IPS-20b (cell line): Measurements from ENCODE around the gene TMEM45A.
"Not testable (repeated sequence)": the region's sequence is repeated elsewhere in the genome, so short reads cannot be mapped to it uniquely, and the experiment has no call there.

Experiments
- H3K27ac ChIP-seq: one replicate; pipeline ENCODE4 v1.5.1; 2013; ENCODE audit warnings: low read length
- H3K27me3 ChIP-seq: 2 replicates; pipeline ENCODE4 v1.6.1; 2013; ENCODE audit warnings: mild to moderate bottlenecking, low read length, inconsistent platforms; ENCODE audit not compliant: insufficient read depth
- H3K36me3 ChIP-seq: 2 replicates; pipeline ENCODE4 v1.6.1; 2013; ENCODE audit warnings: low read depth, mild to moderate bottlenecking, inconsistent platforms, low read length, moderate library complexity; ENCODE audit not compliant: insufficient read depth
- H3K4me1 ChIP-seq: 2 replicates; pipeline ENCODE4 v1.6.1; 2013; ENCODE audit warnings: mild to moderate bottlenecking, control low read depth, inconsistent platforms, low read length, moderate library complexity; ENCODE audit not compliant: insufficient read depth
- H3K4me3 ChIP-seq: 2 replicates; pipeline ENCODE4 v1.5.1; 2013; ENCODE audit warnings: mild to moderate bottlenecking, low read length, inconsistent platforms
- H3K9ac ChIP-seq: 2 replicates; pipeline ENCODE4 v1.6.1; 2013; ENCODE audit warnings: low read depth, mild to moderate bottlenecking, inconsistent platforms, low read length, moderate library complexity
- H3K9me3 ChIP-seq: 2 replicates; pipeline ENCODE4 v1.6.1; 2013; ENCODE audit warnings: mild to moderate bottlenecking, low read depth, low read length, inconsistent platforms; ENCODE audit not compliant: insufficient read depth

TMEM45A gene

DNA sequence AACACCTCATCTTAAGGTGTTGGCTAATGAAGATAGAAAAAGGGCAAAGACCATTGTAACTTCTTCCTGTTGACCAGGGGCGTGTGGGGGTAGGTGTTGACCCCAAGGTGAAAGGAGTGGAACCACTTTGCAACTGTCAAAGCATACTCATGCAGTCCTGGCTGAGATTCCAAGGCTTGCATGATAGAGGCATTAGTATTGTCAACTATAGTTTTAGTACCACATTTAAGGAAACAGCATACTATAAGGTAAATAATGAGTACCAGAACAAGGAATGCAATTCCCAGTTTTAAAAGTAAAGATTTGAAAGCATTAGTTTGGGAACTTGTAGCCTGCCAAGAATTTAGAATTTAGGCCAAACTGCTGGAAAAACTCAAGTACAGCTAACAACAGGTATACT, 89.2 kb downstream of the TMEM45A start:
- Histone ChIP-seq H3K4me3 (no peak overlapping the region), H3K9me3 (peaks cover 2% of the 10 kb centered on the region; the same call in 1 of the 2 replicates), H3K9ac (no peak overlapping the region), H3K27me3 (no peaks in the 10 kb centered on the region), H3K36me3 (no peaks in the 10 kb centered on the region), H3K4me1 (peaks cover 6% of the 10 kb centered on the region; the same call in 1 of the 2 replicates), H3K27ac (no peak overlapping the region)

DNA sequence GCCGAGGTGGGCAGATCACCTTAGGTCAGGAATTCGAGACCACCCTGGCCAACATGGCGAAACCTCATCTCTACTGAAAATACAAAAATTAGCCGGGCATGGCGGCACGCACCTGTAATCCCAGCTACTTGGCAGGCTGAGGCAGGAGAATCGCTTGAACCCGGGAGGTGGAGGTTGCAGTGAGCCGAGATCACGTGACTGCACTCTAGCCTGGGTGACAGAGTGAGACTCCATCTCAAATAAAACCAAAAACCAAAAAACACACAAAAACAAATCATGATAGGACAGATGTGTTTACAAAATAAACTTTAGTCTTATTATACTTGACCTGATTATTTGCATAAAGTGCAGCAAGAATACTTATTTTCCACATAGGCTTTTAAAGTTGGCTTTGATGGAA, 89.7 kb downstream of the TMEM45A start:
- not testable (repeated sequence) for H3K9me3 ChIP-seq, H3K9ac ChIP-seq, H3K36me3 ChIP-seq, H3K27ac ChIP-seq, H3K4me1 ChIP-seq, H3K4me3 ChIP-seq, H3K27me3 ChIP-seq

DNA sequence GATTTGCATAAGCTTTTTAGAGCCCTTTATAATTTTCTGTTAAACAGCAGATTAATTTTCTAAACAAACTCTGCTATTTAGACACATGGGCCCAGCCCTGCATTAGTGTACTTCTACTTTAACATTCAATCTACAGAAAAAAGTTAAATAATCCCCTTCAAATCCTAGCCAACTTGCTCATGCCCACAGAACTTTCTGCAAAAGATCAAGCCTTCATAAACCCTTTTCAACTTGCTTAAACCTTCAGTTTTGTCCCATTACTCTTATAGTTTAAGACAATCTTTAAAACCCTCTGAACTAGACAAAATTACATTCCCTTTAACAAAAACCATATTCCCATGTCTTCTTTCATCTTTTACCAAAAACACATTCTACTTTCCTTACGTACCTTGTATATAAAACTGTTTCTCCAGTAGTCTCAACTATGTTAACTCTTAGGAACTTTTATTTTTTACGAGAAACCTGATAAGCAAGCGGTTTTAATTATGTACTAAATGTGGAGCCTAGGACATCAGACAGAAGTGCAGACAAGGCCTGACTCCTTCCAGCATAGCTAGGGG, 91.8 kb downstream of the TMEM45A start:
- no peaks in the 10 kb centered on the region for H3K4me1 ChIP-seq
- peaks cover 6% of the 10 kb centered on the region; the same call in 1 of the 2 replicates for H3K9me3 ChIP-seq
- H3K4me3 ChIP-seq, result no peak overlapping the region
- no peaks in the 10 kb centered on the region for H3K36me3 ChIP-seq
- no peaks in the 10 kb centered on the region for H3K27me3 ChIP-seq
- no peak overlapping the region for H3K27ac ChIP-seq
- no peak overlapping the region for H3K9ac ChIP-seq

DNA sequence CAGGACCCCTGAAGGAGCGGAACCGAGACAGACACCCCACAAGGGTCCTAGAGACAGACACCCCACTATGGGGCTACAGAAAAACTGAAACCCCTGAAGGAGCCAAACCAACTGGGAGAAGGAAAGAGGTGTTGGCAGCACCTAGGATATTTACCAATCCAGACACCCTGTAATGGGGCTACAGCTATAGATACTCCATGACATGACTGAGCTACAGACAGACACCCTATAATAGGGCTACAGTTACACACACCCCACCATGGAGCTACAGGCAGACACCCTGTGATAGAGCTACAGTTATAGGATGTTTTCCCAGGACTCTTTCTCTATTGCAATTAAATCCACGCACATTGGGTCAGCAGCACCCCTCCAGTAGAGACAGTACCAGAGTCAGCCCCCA, 94.4 kb downstream of the TMEM45A start:
- H3K9ac ChIP-seq, result no peak overlapping the region
- H3K4me3 ChIP-seq, result no peak overlapping the region
- H3K36me3 ChIP-seq, result no peaks in the 10 kb centered on the region
- H3K27ac ChIP-seq, result no peak overlapping the region
- H3K27me3 ChIP-seq, result no peaks in the 10 kb centered on the region
- peaks cover 6% of the 10 kb centered on the region; the same call in 1 of the 2 replicates for H3K9me3 ChIP-seq
- 0 out of 2 replicates have a peak, but pooled peaks cover 3% of the 10 kb centered on the region for H3K4me1 ChIP-seq

DNA sequence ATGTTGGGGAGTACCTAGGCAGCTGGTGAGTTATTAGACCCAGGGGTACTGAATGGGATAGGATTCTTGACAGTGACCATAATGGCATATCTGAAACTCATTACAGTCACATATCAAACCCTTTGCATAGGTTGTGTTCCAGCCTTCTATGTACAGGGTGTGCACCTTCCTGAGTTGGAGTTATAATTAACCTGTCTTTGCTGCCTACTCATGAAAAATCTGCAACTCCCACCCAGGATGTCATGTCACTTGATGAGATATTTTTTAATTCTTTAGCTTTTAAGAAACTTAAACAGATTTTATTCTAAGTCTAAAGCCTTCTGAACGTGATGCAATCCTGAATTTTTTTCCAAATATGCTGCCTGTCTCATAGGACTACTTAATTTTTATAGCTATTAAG, 95.8 kb downstream of the TMEM45A start:
- Histone ChIP-seq H3K27me3 (no peaks in the 10 kb centered on the region), H3K4me3 (no peak overlapping the region), H3K9me3 (peaks cover 6% of the 10 kb centered on the region; the same call in 1 of the 2 replicates), H3K4me1 (0 out of 2 replicates have a peak, but pooled peaks cover 3% of the 10 kb centered on the region), H3K36me3 (no peaks in the 10 kb centered on the region), H3K9ac (no peak overlapping the region), H3K27ac (no peak overlapping the region)

DNA sequence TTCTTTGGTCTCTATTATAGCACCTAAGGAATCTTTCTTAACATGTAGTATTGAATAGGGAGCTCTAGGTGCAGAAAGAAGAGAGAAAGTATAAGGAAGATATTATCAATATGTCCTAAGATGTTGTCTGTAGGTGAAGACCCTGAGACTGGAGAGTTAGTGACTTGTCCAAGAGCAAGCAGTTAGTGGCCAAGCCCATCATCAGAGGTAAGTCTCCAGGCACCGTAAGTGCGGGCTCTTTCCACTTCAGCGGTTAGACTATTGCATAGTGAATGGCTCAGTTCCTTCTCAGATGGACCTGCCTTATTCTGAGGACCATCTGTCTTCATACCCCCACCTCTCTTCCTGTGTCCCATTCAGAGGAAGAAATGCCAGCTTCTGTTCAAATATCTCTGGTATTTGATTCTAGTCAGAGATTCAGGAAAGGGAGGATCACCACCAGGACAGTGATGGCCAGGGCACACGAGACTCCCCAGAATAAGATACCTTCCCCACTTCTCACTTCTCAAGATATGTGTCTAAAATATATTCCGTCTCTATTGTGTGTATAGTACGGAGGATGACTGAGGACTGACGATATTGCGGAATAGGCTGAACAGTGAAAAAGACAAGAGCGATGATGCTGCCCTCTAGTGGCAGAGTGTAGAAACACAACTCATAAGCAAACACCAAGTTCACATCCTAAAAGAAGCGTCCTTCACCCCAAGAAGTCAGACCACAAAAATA, 97.9 kb downstream of the TMEM45A start:
- Histone ChIP-seq H3K27me3 (no peaks in the 10 kb centered on the region), H3K27ac (no peak overlapping the region), H3K4me1 (0 out of 2 replicates have a peak, but pooled peaks cover 3% of the 10 kb centered on the region), H3K36me3 (no peaks in the 10 kb centered on the region), H3K9me3 (peaks cover 6% of the 10 kb centered on the region; the same call in 1 of the 2 replicates), H3K9ac (no peak overlapping the region), H3K4me3 (peak overlapping the region; percentile 28; the same call in 1 of the 2 replicates)

DNA sequence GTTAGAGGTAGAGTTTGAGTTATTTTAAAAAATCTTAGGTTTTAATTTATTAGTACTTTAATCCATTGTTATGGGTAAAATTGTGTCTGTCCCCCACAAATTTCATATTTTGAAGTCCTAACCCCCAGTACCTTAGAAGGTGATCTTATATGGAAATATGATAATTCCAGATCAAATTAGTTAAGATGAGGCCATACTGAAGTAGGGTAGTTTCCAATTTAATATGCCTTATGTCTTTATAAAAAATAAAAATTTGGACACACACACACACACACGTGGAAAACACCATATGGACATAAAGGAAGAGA, 98.4 kb downstream of the TMEM45A start:
- H3K27ac ChIP-seq, result no peak overlapping the region

DNA sequence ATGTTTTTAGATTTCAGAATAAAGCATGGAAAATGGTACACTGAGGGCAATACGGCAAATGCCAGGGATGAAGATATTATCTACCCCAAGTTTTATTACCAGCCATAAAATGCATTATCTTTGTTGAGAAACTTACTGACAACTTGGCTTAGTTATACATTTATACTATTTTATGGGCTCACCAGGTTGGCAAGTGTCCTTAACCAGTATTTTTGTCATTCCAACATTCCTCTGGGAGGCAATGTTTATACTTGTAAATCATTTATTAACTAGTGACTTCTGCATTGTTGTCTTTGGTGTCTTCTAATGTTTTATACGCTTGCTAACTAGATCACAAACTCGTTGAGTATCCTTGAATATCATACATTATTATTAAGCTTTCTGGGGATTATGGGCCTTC, 99.0 kb downstream of the TMEM45A start:
- Histone ChIP-seq H3K27ac (no peak overlapping the region), H3K36me3 (no peaks in the 10 kb centered on the region), H3K4me1 (0 out of 2 replicates have a peak, but pooled peaks cover 3% of the 10 kb centered on the region), H3K4me3 (no peak overlapping the region), H3K9me3 (peaks cover 6% of the 10 kb centered on the region; the same call in 1 of the 2 replicates), H3K27me3 (no peaks in the 10 kb centered on the region), H3K9ac (no peak overlapping the region)

More for the DNA sequence above, 98.4 kb downstream of the TMEM45A start:
- Histone ChIP-seq H3K36me3 (no peaks in the 10 kb centered on the region), H3K4me3 (no peak overlapping the region), H3K9me3 (peaks cover 6% of the 10 kb centered on the region; the same call in 1 of the 2 replicates), H3K27me3 (no peaks in the 10 kb centered on the region), H3K9ac (no peak overlapping the region), H3K4me1 (0 out of 2 replicates have a peak, but pooled peaks cover 3% of the 10 kb centered on the region)

DNA sequence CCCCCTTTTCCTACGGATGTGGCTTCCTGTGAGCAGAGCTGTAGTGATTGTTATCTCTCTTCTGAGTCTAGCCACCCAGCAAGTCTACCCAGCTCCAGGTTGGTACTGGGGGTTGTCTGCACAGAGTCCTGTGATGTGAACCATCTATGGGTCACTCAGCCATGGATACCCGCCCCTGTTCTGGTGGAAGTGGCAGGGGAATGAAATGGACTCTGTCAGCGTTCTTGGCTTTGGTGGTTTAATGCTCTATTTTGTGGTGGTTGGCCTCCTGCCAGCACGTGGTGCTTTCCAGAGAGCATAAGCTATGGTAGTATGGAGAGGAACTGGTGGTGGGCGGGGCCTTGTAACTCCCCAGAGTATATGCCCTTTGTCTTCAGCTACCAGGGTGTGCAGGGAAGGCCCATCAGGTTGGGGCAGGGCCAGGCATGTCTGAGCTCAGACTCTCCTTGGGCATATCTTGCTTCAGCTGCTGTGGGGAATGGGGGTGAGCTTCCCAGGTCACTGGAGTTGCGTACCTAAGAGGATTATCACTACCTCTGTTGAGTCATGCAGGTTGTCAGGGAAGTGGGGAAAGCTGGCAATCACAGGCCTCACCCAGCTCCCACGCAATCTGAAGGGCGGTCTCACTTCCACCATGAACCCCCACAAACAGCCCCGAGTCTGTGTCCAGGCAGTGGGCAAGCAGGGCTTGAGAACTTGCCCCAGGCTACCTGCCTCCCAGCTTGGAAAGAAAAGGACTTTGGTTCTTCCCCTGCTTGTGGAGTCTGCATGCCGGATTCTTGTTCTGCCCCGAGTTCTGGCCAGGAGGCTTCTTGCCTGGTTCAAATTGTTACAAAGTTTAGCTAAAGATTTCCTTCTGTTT, 108.0 kb downstream of the TMEM45A start:
- H3K27me3 ChIP-seq, result no peaks in the 10 kb centered on the region
- no peak overlapping the region for H3K27ac ChIP-seq
- no peaks in the 10 kb centered on the region for H3K4me1 ChIP-seq
- no peaks in the 10 kb centered on the region for H3K36me3 ChIP-seq
- no peaks in the 10 kb centered on the region; the same call in 1 of the 2 replicates for H3K9me3 ChIP-seq
- H3K9ac ChIP-seq, result no peak overlapping the region
- H3K4me3 ChIP-seq, result no peak overlapping the region

DNA sequence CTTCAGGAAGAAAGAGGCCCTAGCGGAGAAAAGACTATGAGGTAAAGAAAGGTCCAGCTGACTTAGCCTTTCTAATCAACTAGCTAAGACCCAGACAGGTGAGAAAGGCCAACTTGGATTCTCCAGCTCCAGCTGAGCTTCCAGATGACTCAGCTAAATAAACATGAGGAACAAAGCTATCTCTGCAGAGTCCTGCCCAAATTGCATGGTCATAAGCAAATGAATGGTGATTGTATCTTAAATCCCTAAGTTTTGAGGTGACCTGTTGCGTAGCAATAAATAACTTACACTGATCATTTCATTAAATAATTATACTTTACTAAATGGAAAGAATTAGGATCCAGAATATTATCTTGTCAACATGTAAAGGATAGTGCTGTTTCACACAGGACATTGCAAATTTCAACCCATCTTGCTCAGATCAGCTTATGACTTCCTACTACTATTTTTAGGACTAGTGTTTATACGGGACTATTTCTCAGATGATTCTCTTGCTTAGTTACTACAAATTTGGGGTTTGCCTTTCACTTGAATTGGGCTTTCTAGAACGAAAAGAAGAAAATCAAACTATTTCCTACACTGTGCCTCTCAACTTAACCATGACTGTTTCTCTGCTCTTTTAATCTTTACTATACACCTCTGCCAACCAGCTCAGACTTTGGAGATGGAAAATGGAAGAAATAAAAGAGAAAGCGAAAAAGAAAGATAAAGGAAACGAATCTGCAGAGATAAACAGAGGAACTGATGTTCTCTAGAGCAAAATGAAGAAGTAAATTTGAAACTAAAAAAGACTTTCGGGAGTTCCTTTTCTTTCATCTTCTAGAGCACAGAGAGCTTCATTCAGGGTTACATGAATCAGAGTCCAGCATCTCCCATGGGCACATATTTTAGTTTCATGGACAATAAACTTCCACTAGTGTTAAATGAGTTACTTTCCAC, 110.4 kb downstream of the TMEM45A start:
- no peak overlapping the region for H3K9ac ChIP-seq
- no peak overlapping the region for H3K27ac ChIP-seq
- no peaks in the 10 kb centered on the region; the same call in 1 of the 2 replicates for H3K9me3 ChIP-seq
- H3K4me3 ChIP-seq, result no peak overlapping the region
- H3K36me3 ChIP-seq, result no peaks in the 10 kb centered on the region
- H3K4me1 ChIP-seq, result no peaks in the 10 kb centered on the region
- no peaks in the 10 kb centered on the region for H3K27me3 ChIP-seq

DNA sequence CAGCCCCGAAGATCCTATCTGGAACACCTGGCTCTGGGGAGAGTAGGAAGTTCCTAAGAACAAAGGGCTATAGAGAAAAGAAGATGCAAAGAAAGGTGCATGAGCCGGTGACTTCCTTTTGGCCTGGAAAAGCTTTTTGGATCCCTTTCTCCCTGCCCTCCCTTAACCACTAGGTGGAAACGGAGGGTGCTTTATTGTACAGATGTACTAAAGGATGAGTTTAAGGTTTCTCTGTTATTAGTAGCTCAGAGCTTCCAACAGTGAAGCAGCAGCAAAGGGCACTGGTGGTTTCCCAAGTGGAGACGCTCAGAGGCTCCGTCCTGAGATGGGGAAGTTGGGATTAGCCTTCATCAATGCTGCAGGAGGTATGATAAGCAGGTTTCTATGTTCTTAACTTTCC, 111.0 kb downstream of the TMEM45A start:
- Histone ChIP-seq H3K9me3 (no peaks in the 10 kb centered on the region; the same call in 1 of the 2 replicates), H3K27ac (no peak overlapping the region), H3K27me3 (no peaks in the 10 kb centered on the region), H3K36me3 (no peaks in the 10 kb centered on the region), H3K9ac (no peak overlapping the region), H3K4me1 (no peaks in the 10 kb centered on the region), H3K4me3 (no peak overlapping the region)
